K562 (cell line): ENCODE measurements around the gene NDUFAF2. TPM values are rescaled to one million over a fixed set of nuclear protein-coding genes. Genes with fewer than 3 reads are reported as not detected.
A peak's percentile ranks its signal among the peaks of the same experiment; 100 is the strongest.

ENCODE experiments used
- C11orf30 ChIP-seq: fragments of 450-650 bp; IDR thresholded peaks from 2 replicates; pipeline ENCODE4 v1.6.1; 2016; ENCODE audit warnings: low read depth, mild to moderate bottlenecking
- CHD7 ChIP-seq: fragments of 200-600 bp; sonication (generic); IDR thresholded peaks from one replicate; pipeline ENCODE4 v1.6.1; 2012; ENCODE audit warnings: mild to moderate bottlenecking, low read depth, low read length, inconsistent platforms
- GATA2 ChIP-seq: sonication (generic); formaldehyde crosslinking; IDR thresholded peaks from 2 replicates; pipeline ENCODE4 v1.4.0; 2020; ENCODE audit warnings: mild to moderate bottlenecking, missing genetic modification reagents
- KDM5B ChIP-seq: fragments of 200-600 bp; sonication (generic); IDR thresholded peaks from 2 replicates; pipeline ENCODE4 v1.6.1; 2012; ENCODE audit warnings: low read depth, mild to moderate bottlenecking, moderate library complexity, low read length, control low read depth, inconsistent platforms; ENCODE audit not compliant: insufficient replicate concordance
- NFE2 ChIP-seq: IDR thresholded peaks from 2 replicates; pipeline ENCODE4 v1.6.1; 2014; ENCODE audit warnings: antibody characterized with exemption, low read depth
- NFYB ChIP-seq: IDR thresholded peaks from 2 replicates; pipeline ENCODE4 v1.6.1; 2011; ENCODE audit warnings: mild to moderate bottlenecking, moderate library complexity; ENCODE audit not compliant: insufficient read length; ENCODE audit errors: extremely low read depth
- PHB2 ChIP-seq: fragments of 450-650 bp; IDR thresholded peaks from 2 replicates; pipeline ENCODE4 v1.6.1; 2017; ENCODE audit warnings: low read depth
- TFE3 ChIP-seq: fragments of 450-650 bp; formaldehyde crosslinking; IDR thresholded peaks from 2 replicates; pipeline ENCODE4 v1.4.0; 2020; ENCODE audit warnings: mild to moderate bottlenecking, mixed read lengths
- THAP12 ChIP-seq: fragments of 250-450 bp; sonication (Bioruptor Pico); IDR thresholded peaks from 2 replicates; pipeline ENCODE4 v1.9.0; 2021; ENCODE audit warnings: mild to moderate bottlenecking, inconsistent platforms
- XRCC4 ChIP-seq: IDR thresholded peaks from one replicate; pipeline ENCODE4 v1.6.1; 2011; ENCODE audit not compliant: insufficient read depth, insufficient read length; ENCODE audit errors: extremely low read depth
- ZNF239 ChIP-seq: fragments of 250-450 bp; sonication (Bioruptor Pico); IDR thresholded peaks from 2 replicates; pipeline ENCODE4 v1.4.0; 2020; ENCODE audit warnings: mild to moderate bottlenecking
- ZNF551 ChIP-seq: fragments of 250-450 bp; sonication (Bioruptor Pico); IDR thresholded peaks from 2 replicates; pipeline ENCODE4 v1.5.0; 2021; ENCODE audit warnings: mild to moderate bottlenecking, moderate library complexity
- polyA plus RNA-seq, 8 experiments: library from polyadenylated mRNA; depleted of rRNA in 4 of 8; stranded (reverse) in 5 of 8; unstranded in 3 of 8; fragments of >200 nt; fragmentation: Nextera tagmentation in 2 of 8; fragmentation: Illumina TruSeq in 1 of 8; extraction: Ambion mirVana in 2 of 8; extraction: Trizol in 1 of 8; gene quantifications; 2 replicates each; pipeline versions ENCODE4 v1.2.1 to v1.2.3, GENCODE V29; 2011 to 2014; ENCODE audit warnings: inconsistent platforms in 1 of 8, missing spikeins in 1 of 8
- total RNA-seq, 7 experiments: library from RNA; depleted of rRNA in 6 of 7; stranded (reverse); fragments of >200 nt in 6 of 7; fragmentation: Illumina TruSeq in 2 of 7; extraction: Trizol in 2 of 7; gene quantifications; 2 replicates each; pipeline versions ENCODE4 v1.2.1 to v1.2.3, GENCODE V29; 2011 to 2021; ENCODE audit warnings: low replicate concordance in 1 of 7

Gene NDUFAF2
- total and polyA plus RNA-seq, 9 of the 15 experiments (the other 6 are each of a cell fraction or from before 2014, with no cell fraction given): 56.0 to 155 (median 95.9) TPM

- TF ChIP-seq CHD7 (no peak), GATA2 (no peak), PHB2 (no peak), NFYB (no peak), THAP12 (CRISPR knock-in tag) (no peak), TFE3 (CRISPR knock-in tag) (no peak), ZNF551 (CRISPR knock-in tag) (no peak), NFE2 (peak; percentile 93), ZNF239 (CRISPR knock-in tag) (no peak), XRCC4 (no peak), C11orf30 (peak; percentile 76), KDM5B (no peak)
These were observed 140.9 kb downstream of the NDUFAF2 start (continued) for GRCh38 chr5:61085885-61086284.
